Measurements from ENCODE around the gene CDK10.

CDK10 gene

GRCh38 chr16:89686520-89687091 is at the start of gene CDK10:
Gene CDK10 (plus strand): TSS chr16:89686689. CDS start chr16:89686711, 22 bp downstream.
- no peak for TF ChIP-seq CTCF (IDR thresholded peaks at IDR 0.05; ENCODE audit: insufficient read depth, missing control alignments)
- FAIRE-seq (no peak), DNase-seq (ENCODE audit: insufficient read length, low spot score) (peak; percentile 72)

- TF ChIP-seq CTCF (IDR thresholded peaks at IDR 0.05; ENCODE audit: insufficient read depth, missing control alignments): no peak
- DNase-seq (ENCODE audit: insufficient read length, low spot score) (no peak), FAIRE-seq (no peak)
Measured at GRCh38 chr16:89637379-89637778, 49.1 kb upstream of the CDK10 start.

DNA sequence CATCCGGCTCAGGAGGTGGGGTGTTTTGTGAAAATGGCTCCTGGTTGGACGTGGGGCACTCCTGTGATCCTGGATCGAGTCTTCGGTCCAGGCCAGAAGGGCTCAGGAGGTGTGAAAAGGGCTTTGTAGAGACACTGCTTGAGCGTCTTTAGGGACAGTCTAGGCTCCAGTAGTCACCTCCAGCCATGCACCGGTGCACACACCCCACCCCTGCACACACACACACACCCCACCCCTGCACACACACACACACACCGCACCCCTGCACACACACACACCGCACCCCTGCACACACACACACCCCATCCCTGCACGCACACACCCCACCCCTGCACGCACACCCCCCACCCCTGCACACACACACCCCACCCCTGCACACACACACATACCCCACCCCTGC is 48.0 kb upstream of the CDK10 start:
- no peak for TF ChIP-seq CTCF (IDR thresholded peaks at IDR 0.05; ENCODE audit: insufficient read depth, missing control alignments)
- DNase-seq (ENCODE audit: insufficient read length, low spot score): no peak
- no peak for FAIRE-seq

GRCh38 chr16:89639385-89639784 is 47.1 kb upstream of the CDK10 start:
- no peak for DNase-seq (ENCODE audit: insufficient read length, low spot score)
- no peak for FAIRE-seq
- no peak for TF ChIP-seq CTCF (IDR thresholded peaks at IDR 0.05; ENCODE audit: insufficient read depth, missing control alignments)

DNA sequence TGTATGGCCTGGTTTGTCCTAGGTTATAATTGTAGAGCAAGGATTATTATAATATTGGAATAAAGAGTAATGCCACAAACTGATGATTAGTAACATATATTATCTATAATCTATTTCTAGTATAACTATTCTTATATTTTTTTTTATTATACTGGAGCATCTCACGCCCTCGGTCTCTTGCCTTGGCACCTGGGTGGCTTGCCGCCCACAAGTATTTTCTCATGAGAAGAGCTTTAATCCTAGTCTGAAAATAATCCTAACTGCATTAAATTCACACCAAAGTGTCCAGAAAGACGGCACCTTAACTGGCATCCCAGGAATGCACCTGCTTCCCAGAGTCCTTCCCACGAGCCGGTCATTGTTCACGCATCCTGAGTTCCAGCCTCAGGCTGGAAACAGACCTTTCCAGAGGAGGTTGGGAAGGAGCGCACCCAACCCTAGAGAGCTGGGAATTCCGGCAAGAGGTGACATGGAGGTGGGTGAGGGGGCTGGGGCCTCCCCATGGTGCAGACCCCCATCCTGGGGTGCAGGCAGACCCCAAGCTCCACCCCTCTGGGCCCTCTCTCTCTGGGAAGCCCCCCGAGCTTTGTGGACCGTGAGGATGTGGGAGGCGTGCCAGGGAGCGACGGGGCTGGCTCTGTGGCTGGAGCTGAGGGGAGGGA is 44.9 kb upstream of the CDK10 start:
- TF ChIP-seq CTCF (IDR thresholded peaks at IDR 0.05; ENCODE audit: insufficient read depth, missing control alignments): no peak
- FAIRE-seq: no peak
- no peak for DNase-seq (ENCODE audit: insufficient read length, low spot score)

DNA sequence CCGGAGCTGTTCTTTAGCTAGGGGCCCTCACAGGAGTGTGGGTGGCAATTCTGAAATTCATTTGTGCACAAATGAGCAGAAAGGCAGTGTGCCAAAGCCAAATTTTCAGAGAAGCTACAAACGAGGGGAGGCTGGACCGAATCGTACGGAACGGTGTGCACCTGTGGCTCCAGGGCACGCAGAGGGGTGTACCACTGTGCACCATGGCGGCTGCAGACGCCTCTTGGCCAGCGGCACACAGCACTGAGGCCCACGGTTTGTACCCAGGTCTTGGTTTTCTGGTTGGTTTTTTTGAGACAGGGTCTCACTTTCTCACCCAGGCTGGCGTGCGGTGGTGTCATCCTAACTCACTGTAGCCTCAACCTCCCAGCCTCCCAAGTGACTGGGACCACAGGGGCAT is 43.9 kb upstream of the CDK10 start:
- TF ChIP-seq CTCF (IDR thresholded peaks at IDR 0.05; ENCODE audit: insufficient read depth, missing control alignments): no peak
- DNase-seq (ENCODE audit: insufficient read length, low spot score) (no peak), FAIRE-seq (no peak)

DNA sequence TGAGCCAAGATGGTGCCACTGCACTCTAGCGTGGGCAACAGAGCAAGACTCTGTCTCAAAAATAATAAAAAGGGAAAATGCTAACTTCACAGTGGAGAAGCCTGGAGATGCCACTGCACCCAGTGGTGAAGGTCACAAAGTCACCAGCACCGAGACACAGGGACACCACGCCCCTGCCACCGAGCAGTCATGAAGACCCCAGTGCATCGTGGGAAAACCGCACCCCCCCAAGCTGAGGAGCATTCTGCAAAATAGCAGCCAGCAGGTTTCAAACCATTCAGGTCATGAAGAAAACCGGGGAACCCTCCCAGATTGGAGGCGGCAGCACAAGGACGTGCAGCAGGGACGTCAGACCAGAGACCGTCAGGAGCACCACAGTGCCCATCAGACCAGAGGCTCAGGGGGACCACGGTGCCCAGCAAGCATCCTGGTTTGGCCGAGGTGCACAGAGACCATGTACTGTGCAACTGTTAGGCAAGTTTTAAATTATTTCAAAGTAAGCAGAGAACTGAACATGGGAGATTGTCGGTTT is 42.7 kb upstream of the CDK10 start:
- FAIRE-seq (no peak), DNase-seq (ENCODE audit: insufficient read length, low spot score) (no peak)
- no peak for TF ChIP-seq CTCF (IDR thresholded peaks at IDR 0.05; ENCODE audit: insufficient read depth, missing control alignments)

Measured in D721Med (cell line).